ENCODE results near the gene AMN1.

DNA sequence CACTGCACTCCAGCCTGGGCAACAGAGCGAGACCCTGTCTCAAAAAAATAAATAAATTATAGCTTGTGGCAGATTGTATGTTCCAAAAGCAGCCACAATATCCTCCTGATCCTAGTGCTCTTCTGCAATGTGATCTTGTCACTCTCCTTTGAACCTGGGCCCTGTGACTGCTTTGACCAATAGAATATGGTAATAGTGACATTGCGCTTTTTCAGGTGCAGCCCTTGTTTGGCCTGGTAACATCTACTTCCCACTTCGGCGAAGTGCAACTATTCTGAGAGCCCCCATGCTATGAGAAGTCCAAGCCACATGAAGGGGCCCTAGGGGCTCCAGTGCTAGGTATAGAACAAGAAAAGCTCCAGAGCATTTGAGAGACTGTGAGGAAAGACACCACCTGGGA lies 106.8 kb downstream of the AMN1 start:
- TF ChIP-seq POLR2A (IDR thresholded peaks at IDR 0.05) (no peak), CTCF (IDR thresholded peaks at IDR 0.05) (no peak)
